GM19035 (cell line): ENCODE data around the gene HTR4.

Source experiments
- ATAC-seq: cut with Tn5 transposase; IDR thresholded peaks from one replicate; pipeline ENCODE4 v1.9.1; 2021; ENCODE audit not compliant: unreplicated experiment

HTR4 gene

DNA sequence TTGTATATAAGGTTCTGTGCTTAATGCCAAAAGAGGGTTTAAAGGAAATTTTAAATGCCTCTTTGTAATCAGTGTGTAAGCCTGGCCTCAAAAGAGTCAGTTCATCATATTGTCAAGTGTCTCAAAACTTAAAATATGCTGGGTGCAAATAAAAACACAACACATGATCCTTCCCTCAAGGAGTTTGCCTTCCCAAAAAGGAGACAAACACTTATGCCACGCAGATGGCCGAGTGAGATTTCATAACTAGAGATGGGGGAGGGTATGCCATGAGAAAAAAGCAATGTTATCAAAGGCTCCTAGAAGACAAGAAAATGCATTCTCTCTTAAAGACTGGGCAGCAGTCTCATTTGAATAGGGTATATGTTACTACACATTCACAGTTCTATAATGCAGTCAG lies 215.4 kb downstream of the HTR4 start:
- no peak for ATAC-seq

DNA sequence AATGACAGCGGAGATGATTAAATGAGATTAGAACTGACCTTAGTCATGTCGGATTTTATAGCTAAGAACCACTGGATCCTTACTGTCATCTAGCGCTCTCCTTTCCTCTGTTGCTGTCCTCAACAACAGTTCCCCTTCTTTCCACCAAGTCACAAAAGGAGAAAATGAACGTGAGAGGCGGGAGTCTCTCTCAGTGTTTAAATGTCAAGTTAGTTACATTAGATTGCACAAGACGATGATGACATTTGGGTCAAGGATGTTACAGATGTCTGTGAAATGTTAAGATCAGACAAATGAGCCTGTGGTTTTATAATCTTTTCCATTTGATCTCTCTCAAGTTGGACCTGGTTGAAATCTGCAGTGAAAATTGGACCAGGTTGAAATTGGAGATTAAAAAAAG lies 217.1 kb downstream of the HTR4 start:
- ATAC-seq: no peak

DNA sequence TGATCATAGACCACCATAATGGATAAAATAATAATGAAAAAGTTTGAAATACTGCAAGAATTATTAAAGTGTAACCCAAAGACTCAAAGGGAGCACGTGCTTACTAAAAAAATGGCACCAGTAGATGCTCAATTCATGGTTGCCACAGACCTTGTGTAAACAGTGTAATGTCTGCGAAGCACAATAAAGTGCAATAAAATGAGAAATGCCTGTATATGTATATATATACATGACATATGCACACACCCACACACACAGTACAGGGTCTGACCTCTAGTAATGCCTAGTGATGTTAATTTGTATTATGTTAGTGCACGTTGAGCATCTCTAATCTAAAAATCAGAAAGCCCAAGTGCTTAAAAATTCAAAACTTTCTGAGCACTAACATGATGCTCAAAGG lies 218.3 kb downstream of the HTR4 start:
- ATAC-seq: no peak

DNA sequence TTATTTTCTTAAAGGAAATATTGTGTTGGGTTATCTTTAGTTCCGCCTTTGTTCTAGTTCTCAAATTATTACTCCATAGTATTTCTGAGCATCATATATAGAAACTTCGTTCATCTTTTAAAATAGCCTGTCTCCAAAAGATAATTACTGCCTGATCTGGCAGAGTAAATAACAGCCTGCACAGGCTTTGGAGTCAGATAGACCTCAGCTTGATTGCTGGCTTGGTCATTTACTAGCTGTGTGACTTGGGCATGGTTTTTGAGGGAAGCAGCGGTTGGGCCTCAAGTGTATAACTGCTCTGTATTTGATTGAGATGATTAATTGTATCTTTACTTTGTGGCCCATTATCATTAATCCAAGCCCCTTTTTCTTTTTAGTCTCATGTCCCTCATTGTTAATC lies 220.5 kb downstream of the HTR4 start:
- ATAC-seq: no peak
